Gastroesophageal sphincter (tissue), 3 donors: Measurements from ENCODE around the gene DKKL1.

ENCODE experiments used
- CTCF ChIP-seq, 4 experiments: fragments of 200-600 bp in 2 of 4; fragments of 450-650 bp in 2 of 4; sonication (generic) in 1 of 4; IDR thresholded peaks; one replicate each; pipeline ENCODE4 v1.5.1; 2017 to 2019; ENCODE audit warnings: antibody characterized with exemption in 4 of 4, mild to moderate bottlenecking in 2 of 4, moderate library complexity in 2 of 4
- POLR2A ChIP-seq, 2 donors: fragments of 450-650 bp; IDR thresholded peaks; one replicate each; pipeline ENCODE4 v1.6.1; 2017; ENCODE audit warnings: antibody characterized with exemption in 2 of 2, mild to moderate bottlenecking in 2 of 2, moderate library complexity in 1 of 2
- POLR2AphosphoS5 ChIP-seq: sonication (generic); formaldehyde crosslinking; IDR thresholded peaks from one replicate; pipeline ENCODE4 v1.6.1; 2017; ENCODE audit warnings: antibody characterized with exemption

GRCh38 chr19:49318296-49318695 lies 45.4 kb upstream of the DKKL1 start:
- TF ChIP-seq POLR2AphosphoS5 (no peak), CTCF (IDR thresholded peaks at IDR 0.05) (no peak), POLR2A (IDR thresholded peaks at IDR 0.05) (no peak)
